Measurements from ENCODE around the gene JAKMIP2.

- TF ChIP-seq, protein P1, sequence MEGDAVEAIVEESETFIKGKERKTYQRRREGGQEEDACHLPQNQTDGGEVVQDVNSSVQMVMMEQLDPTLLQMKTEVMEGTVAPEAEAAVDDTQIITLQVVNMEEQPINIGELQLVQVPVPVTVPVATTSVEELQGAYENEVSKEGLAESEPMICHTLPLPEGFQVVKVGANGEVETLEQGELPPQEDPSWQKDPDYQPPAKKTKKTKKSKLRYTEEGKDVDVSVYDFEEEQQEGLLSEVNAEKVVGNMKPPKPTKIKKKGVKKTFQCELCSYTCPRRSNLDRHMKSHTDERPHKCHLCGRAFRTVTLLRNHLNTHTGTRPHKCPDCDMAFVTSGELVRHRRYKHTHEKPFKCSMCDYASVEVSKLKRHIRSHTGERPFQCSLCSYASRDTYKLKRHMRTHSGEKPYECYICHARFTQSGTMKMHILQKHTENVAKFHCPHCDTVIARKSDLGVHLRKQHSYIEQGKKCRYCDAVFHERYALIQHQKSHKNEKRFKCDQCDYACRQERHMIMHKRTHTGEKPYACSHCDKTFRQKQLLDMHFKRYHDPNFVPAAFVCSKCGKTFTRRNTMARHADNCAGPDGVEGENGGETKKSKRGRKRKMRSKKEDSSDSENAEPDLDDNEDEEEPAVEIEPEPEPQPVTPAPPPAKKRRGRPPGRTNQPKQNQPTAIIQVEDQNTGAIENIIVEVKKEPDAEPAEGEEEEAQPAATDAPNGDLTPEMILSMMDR (IDR thresholded peaks at IDR 0.05 in 4 of 5, conservative IDR thresholded peaks at IDR 0.05 in 1 of 5), result no peak
- TF ChIP-seq POLR2A (IDR thresholded peaks at IDR 0.05), result no peak
Observed at GRCh38 chr5:147791181-147791580, 8.7 kb upstream of the JAKMIP2 start.

All from gastrocnemius medialis (tissue), 4 donors.